ENCODE measurements around the gene EML6. TPM values are rescaled to one million over a fixed set of nuclear protein-coding genes. Genes with fewer than 3 reads are reported as not detected.

EML6 gene
- total RNA-seq, 1 experiment from 2014 or later: 1.5 TPM

DNA sequence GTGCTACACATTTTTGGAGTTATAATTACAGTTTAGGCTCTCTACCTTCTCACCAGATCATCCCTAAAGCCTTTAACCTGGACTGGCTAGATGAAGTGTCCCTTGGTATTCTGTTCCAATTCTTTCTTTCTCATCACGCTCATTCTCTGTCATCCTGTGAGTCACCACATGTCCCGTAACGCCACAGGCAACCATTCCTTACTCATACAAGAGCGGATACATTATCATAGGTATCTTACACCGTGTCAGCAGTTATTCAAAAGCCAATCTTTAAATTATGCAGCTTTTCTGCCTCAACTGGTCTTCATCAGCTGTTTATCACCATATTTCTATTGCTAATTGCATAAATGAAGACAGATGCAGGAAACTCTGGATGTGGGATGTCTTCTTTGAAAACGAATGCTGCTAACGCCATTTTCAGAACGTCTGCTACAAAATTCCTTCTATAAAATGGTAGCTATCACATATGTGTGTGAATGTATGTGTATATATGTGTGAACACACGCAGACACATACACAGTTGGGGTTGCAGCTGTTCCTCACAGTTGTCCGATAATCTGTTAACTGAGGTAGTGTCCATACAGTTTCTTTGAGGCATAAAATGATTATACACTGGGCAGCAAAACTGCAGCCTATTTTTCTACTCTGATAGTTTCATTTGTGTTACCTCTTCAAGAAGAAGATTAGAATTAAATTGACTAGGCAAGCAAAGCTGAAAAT, 47.9 kb downstream of the EML6 start:
- Histone ChIP-seq H3K9ac (ENCODE audit: extremely low read depth, insufficient read length, low read length) (no peak overlapping the region), H2AFZ (ENCODE audit: low read length) (no peak overlapping the region), H2BK12ac (ENCODE audit: insufficient read length, low read depth, low read length) (no peak overlapping the region), H2BK120ac (ENCODE audit: low read depth, low read length, poor library complexity, severe bottlenecking) (no peak overlapping the region), H4K8ac (replicated peaks; ENCODE audit: insufficient read length, low read depth, low read length) (no peak overlapping the region), H3K9me3 (ENCODE audit: control insufficient read depth, low read depth, low read length) (no peaks in the 10 kb centered on the region), H4K20me1 (ENCODE audit: control insufficient read depth, insufficient read depth, insufficient read length) (no peaks in the 10 kb centered on the region), H2BK5ac (ENCODE audit: insufficient read length, low read length) (no peak overlapping the region), H3T11ph (ENCODE audit: low read length) (no peak overlapping the region), H3K4me2 (ENCODE audit: insufficient read depth, insufficient read length, low read length) (no peak overlapping the region), H4K5ac (ENCODE audit: insufficient read length, low read depth, low read length) (no peak overlapping the region), H4K91ac (ENCODE audit: insufficient read length, low read depth, low read length) (no peak overlapping the region), H3K18ac (ENCODE audit: insufficient read length, low read depth, low read length) (no peak overlapping the region), H2BK20ac (ENCODE audit: low read depth, low read length, poor library complexity, severe bottlenecking) (no peak overlapping the region), H2BK15ac (ENCODE audit: low read depth, low read length) (no peak overlapping the region), H3K23me2 (ENCODE audit: insufficient read length, low read depth, low read length, poor library complexity, severe bottlenecking) (no peaks in the 10 kb centered on the region), H3K56ac (ENCODE audit: insufficient read length, low read depth, low read length) (no peak overlapping the region), H3K79me1 (ENCODE audit: insufficient read depth, low read depth, low read length, poor library complexity, severe bottlenecking) (no peaks in the 10 kb centered on the region), H3K4ac (ENCODE audit: low read depth, low read length) (no peak overlapping the region), H3K23ac (ENCODE audit: insufficient read length, low read depth, low read length) (no peak overlapping the region), H3K27me3 (ENCODE audit: insufficient read depth, low read length) (no peaks in the 10 kb centered on the region), H3K27ac (ENCODE audit: insufficient read length, low read depth, low read length) (no peak overlapping the region), H2AK5ac (ENCODE audit: insufficient read length, low read length) (no peak overlapping the region), H3K4me1 (ENCODE audit: insufficient read depth, low read length) (no peaks in the 10 kb centered on the region), H3K79me2 (ENCODE audit: insufficient read depth, low read length) (no peaks in the 10 kb centered on the region), H3K14ac (ENCODE audit: insufficient read depth, low read length) (no peak overlapping the region)
- no peak overlapping the region for H3K4me3 Mint-ChIP-seq
- DNase-seq: no peak
- peaks cover 0 to 10% of the 10 kb centered on the region in 2 experiments; a peak in 3 of 5 replicates for H3K9me3 Mint-ChIP-seq
- peaks cover 0 to 5% (median 0%) of the 10 kb centered on the region in 3 experiments; a peak in 1 of 7 replicates for H3K36me3 Mint-ChIP-seq (ENCODE audit: insufficient read depth in 1 of 3, low read depth in 3 of 3)
- no peaks in the 10 kb centered on the region for H3K4me1 Mint-ChIP-seq
- TF ChIP-seq, protein P1, sequence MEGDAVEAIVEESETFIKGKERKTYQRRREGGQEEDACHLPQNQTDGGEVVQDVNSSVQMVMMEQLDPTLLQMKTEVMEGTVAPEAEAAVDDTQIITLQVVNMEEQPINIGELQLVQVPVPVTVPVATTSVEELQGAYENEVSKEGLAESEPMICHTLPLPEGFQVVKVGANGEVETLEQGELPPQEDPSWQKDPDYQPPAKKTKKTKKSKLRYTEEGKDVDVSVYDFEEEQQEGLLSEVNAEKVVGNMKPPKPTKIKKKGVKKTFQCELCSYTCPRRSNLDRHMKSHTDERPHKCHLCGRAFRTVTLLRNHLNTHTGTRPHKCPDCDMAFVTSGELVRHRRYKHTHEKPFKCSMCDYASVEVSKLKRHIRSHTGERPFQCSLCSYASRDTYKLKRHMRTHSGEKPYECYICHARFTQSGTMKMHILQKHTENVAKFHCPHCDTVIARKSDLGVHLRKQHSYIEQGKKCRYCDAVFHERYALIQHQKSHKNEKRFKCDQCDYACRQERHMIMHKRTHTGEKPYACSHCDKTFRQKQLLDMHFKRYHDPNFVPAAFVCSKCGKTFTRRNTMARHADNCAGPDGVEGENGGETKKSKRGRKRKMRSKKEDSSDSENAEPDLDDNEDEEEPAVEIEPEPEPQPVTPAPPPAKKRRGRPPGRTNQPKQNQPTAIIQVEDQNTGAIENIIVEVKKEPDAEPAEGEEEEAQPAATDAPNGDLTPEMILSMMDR (conservative IDR thresholded peaks at IDR 0.05): no peak
- no peak overlapping the region for H3K27ac Mint-ChIP-seq
- no CpG with 5 or more reads among the region's 10 CpGs for WGBS (ENCODE audit: extremely low coverage, insufficient read length, low lambda C conversion rate)
- H3K27me3 Mint-ChIP-seq (ENCODE audit: low read depth): no peaks in the 10 kb centered on the region
